Skeletal muscle tissue (tissue), 4 donors: Measurements from ENCODE around the gene STX4. TPM values are rescaled to one million over a fixed set of nuclear protein-coding genes. Genes with fewer than 3 reads are reported as not detected.

Experiments used
- H3K27ac ChIP-seq: one replicate; pipeline ENCODE4 v1.7.0; 2013; ENCODE audit warnings: mild to moderate bottlenecking, low read depth, low read length, inconsistent platforms
- H3K27me3 ChIP-seq, 3 donors: one replicate each; pipeline ENCODE4 v1.7.0; 2013; ENCODE audit warnings: low read length in 3 of 3; ENCODE audit not compliant: control insufficient read depth in 3 of 3, insufficient read depth in 3 of 3
- H3K36me3 ChIP-seq, 3 donors: one replicate each; pipeline ENCODE4 v1.7.0; 2013; ENCODE audit warnings: low read length in 3 of 3; ENCODE audit not compliant: control insufficient read depth in 3 of 3, insufficient read depth in 3 of 3
- H3K4me1 ChIP-seq, 3 donors: one replicate each; pipeline ENCODE4 v1.7.0; 2013; ENCODE audit warnings: low read length in 3 of 3, mild to moderate bottlenecking in 3 of 3; ENCODE audit not compliant: control insufficient read depth in 3 of 3, insufficient read depth in 3 of 3
- H3K4me3 ChIP-seq, 3 donors: one replicate each; pipeline ENCODE4 v1.7.0; 2013; ENCODE audit warnings: low read length in 3 of 3
- H3K9ac ChIP-seq, 3 donors: one replicate each; pipeline ENCODE4 v1.7.0; 2013; ENCODE audit warnings: low read length in 3 of 3, mild to moderate bottlenecking in 3 of 3, moderate library complexity in 2 of 3, low read depth in 1 of 3
- H3K9me3 ChIP-seq, 3 donors: one replicate each; pipeline ENCODE4 v1.7.0; 2013; ENCODE audit warnings: low read length in 3 of 3; ENCODE audit not compliant: control insufficient read depth in 3 of 3
- total RNA-seq: library from RNA; depleted of rRNA; stranded (reverse); fragments of >200 nt; gene quantifications from one replicate; pipeline ENCODE4 v1.2.3, GENCODE V29; 2014
- donor health status: Osteomylitis.

Gene STX4
- total RNA-seq, 1 donor from 2014 or later = 19.3 TPM

GRCh38 chr16:30991052-30991451 lies 42.3 kb upstream of the STX4 start:
- H3K9ac ChIP-seq = no peak overlapping the region
- no peaks in the 10 kb centered on the region for H3K27me3 ChIP-seq
- peaks cover 5 to 14% (median 8%) of the 10 kb centered on the region in 3 donors for H3K36me3 ChIP-seq
- no peaks in the 10 kb centered on the region for H3K9me3 ChIP-seq
- peaks cover 3 to 5% (median 4%) of the 10 kb centered on the region in 3 donors for H3K4me1 ChIP-seq
- H3K4me3 ChIP-seq = no peak overlapping the region
- H3K27ac ChIP-seq = no peak overlapping the region

GRCh38 chr16:30992276-30992780 lies 41.0 kb upstream of the STX4 start:
- peaks cover under 1 to 4% (median under 1%) of the 10 kb centered on the region in 3 donors for H3K4me1 ChIP-seq
- H3K36me3 ChIP-seq = peaks cover 0 to 8% (median 3%) of the 10 kb centered on the region in 3 donors
- H3K27me3 ChIP-seq = no peaks in the 10 kb centered on the region
- H3K9me3 ChIP-seq = no peaks in the 10 kb centered on the region
- no peak overlapping the region for H3K4me3 ChIP-seq
- H3K9ac ChIP-seq = no peak overlapping the region
- no peak overlapping the region for H3K27ac ChIP-seq

- Histone ChIP-seq H3K9ac (no peak overlapping the region), H3K27ac (no peak overlapping the region), H3K4me1 (peaks cover 4 to 10% (median 7%) of the 10 kb centered on the region in 3 donors), H3K9me3 (no peaks in the 10 kb centered on the region), H3K27me3 (peaks cover 0 to 2% (median 0%) of the 10 kb centered on the region in 3 donors), H3K36me3 (no peaks in the 10 kb centered on the region), H3K4me3 (no peak overlapping the region)
Observed at GRCh38 chr16:30992931-30993816, 40.2 kb upstream of the STX4 start.

GRCh38 chr16:30995927-30996323 lies 37.4 kb upstream of the STX4 start:
- H3K4me3 ChIP-seq = peak overlapping the region in 1 of 3 donors; percentile 77
- H3K27me3 ChIP-seq = peaks cover 0 to 2% (median 0%) of the 10 kb centered on the region in 3 donors
- peak overlapping the region; percentile 43 to 76 (median 43) for H3K9ac ChIP-seq

DNA sequence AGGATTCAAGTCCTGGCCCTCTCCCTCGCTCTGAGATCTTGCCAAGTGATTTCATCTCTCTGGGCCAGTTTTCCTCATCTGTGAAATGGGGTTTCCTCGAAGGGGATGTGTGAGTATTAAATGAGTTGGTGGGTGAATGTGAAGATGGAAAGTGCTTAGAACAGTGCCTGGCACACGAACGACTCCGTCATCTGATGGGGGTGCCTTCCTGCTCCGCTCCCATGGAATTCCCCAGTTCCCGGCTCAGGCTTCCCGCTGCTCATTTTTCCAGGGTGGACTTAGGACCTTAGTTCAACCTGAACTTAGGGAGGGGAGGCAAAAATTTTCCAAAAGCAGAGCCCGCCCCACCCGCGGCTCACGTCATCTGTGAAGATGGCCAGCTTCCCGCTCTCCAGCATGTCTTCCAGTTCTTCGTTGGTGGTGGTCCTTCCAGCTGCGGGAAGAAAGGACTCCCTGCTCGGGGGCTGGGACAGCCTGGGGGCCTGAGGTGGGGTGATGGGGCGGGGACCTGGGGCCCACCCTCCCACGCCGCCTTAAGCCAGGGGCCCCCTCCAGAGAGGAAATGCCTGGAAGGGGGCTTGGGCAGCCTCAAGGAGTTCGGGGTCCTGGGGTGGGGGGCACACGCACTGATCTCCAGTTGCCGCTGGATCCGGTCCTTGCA lies 36.9 kb upstream of the STX4 start:
- H3K9ac ChIP-seq = peak overlapping the region; percentile 43 to 76 (median 47)
- H3K27ac ChIP-seq = peak overlapping the region; percentile 74
- peaks cover 4 to 10% (median 7%) of the 10 kb centered on the region in 3 donors for H3K4me1 ChIP-seq
- H3K27me3 ChIP-seq = peaks cover 0 to 2% (median 0%) of the 10 kb centered on the region in 3 donors
- H3K9me3 ChIP-seq = no peaks in the 10 kb centered on the region
- H3K4me3 ChIP-seq = peak overlapping the region; percentile 55 to 85 (median 77)
- no peaks in the 10 kb centered on the region for H3K36me3 ChIP-seq

More at GRCh38 chr16:30995927-30996323, 37.4 kb upstream of the STX4 start:
- no peaks in the 10 kb centered on the region for H3K36me3 ChIP-seq
- H3K9me3 ChIP-seq = no peaks in the 10 kb centered on the region
- peaks cover 4 to 10% (median 7%) of the 10 kb centered on the region in 3 donors for H3K4me1 ChIP-seq
- peak overlapping the region; percentile 74 for H3K27ac ChIP-seq

DNA sequence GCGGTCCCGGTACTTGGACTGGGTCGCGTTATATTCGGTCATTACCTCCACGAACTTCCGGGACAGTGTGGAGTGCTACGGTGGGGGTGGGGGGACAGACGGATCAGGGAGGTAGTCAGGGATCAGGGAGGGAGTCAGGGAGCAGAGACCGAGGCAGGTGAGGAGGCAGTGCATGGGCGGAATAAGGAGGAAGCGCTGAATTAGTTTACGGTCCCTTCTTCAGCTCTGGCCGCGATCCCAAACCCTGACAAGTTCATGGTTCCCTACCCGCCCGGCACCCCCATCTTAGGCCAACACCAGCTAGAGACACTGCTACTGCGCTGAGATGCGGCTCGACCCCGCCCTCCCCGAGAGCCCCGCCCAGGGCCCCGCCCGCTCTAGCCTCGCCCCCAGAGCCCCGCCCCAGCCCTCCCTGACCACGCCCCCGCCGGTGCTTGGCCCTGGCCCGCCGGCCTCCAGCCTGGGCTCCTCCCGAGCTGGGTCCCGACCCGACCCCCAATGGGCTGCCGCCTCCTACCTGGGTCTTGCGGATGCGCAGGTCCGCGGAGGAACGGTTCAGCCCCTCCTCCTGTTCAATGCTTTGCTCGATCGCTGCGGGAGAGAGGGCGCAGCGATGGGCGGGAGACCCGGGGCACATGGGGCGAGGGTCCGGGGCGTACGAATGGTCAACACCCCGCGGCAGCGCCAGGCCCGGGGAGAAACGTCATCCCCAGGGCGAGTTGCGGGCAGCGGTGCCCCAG lies 36.2 kb upstream of the STX4 start:
- no peaks in the 10 kb centered on the region for H3K36me3 ChIP-seq
- H3K27me3 ChIP-seq = peaks cover 0 to 5% (median 4%) of the 10 kb centered on the region in 3 donors
- peak overlapping the region; percentile 74 for H3K27ac ChIP-seq
- peak overlapping the region; percentile 55 to 85 (median 77) for H3K4me3 ChIP-seq
- H3K9ac ChIP-seq = peak overlapping the region; percentile 47 to 76 (median 65)
- no peaks in the 10 kb centered on the region for H3K9me3 ChIP-seq
- H3K4me1 ChIP-seq = peaks cover 4 to 13% (median 7%) of the 10 kb centered on the region in 3 donors

- Histone ChIP-seq H3K4me1 (peaks cover 4 to 16% (median 9%) of the 10 kb centered on the region in 3 donors), H3K4me3 (peak overlapping the region; percentile 55 to 74 (median 68)), H3K9ac (peak overlapping the region; percentile 30 to 76 (median 65)), H3K27me3 (peaks cover 2 to 12% (median 8%) of the 10 kb centered on the region in 3 donors), H3K27ac (peak overlapping the region; percentile 47), H3K9me3 (no peaks in the 10 kb centered on the region), H3K36me3 (no peaks in the 10 kb centered on the region)
Observed at GRCh38 chr16:30997725-30998711, 35.3 kb upstream of the STX4 start.

DNA sequence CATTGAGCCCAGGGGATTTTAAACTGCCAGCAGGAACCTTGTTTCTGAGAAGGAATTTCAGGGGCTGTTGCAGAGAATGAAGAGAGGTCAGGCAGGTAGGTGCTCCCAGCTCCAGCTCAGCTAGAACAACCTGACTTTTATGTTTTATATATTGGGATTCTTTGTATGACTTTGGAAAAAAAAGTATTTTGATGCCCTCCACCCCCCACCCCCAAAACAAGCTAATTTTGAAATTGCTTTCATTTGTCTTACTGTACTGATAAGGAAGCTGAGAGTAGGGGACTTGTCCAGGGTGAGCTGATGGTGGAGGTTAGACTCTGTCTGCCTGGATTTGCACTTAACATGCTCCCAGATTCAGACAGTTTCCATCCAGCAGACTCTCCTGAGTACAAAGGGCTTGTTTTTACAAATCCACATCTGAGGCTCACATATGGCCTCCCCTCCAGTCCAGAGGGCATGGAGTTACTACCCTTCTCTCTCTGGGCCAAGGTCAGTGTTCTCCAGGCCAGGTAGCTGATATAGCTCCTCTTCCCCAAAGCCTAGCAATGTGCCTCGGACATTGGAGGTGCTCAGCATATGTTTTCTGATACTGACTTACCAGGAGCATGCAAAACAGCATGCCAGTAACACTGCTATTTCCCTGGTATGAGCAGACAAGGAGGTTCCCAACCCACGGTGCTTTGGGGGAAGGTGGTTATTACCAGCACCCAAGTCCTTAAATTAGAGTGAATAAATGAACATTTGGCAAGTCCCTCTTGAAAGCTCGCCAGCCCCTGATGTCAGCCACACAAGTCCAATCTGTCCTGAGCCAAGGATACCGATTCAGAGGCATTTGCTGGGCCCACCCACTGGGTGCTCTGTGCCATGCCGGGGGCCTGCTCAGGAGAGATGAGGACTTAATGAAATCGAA lies 34.3 kb upstream of the STX4 start:
- peak overlapping the region; percentile 47 for H3K27ac ChIP-seq
- H3K4me3 ChIP-seq = no peak overlapping the region
- peaks cover 2 to 12% (median 8%) of the 10 kb centered on the region in 3 donors for H3K27me3 ChIP-seq
- H3K4me1 ChIP-seq = peaks cover 4 to 16% (median 10%) of the 10 kb centered on the region in 3 donors
- H3K9ac ChIP-seq = no peak overlapping the region
- H3K36me3 ChIP-seq = no peaks in the 10 kb centered on the region
- H3K9me3 ChIP-seq = no peaks in the 10 kb centered on the region
